GM23338 (cell line): ENCODE data around the gene ADTRP. TPM values are rescaled to one million over a fixed set of nuclear protein-coding genes. Genes with fewer than 3 reads are reported as not detected.

Experiments used
- ATAC-seq: fragments of 200-7000 bp; cut with Tn5 transposase; 3 replicates; pipeline ENCODE4 v1.9.1; 2020
- DNase-seq: peaks from one replicate; pipeline ENCODE4 v3.0.0-alpha.2; 2015; ENCODE audit warnings: low spot score
- H2AFZ ChIP-seq: fragments of 200-600 bp; sonication (generic); 2 replicates; pipeline ENCODE4 v1.8.0; 2016; ENCODE audit warnings: antibody characterized with exemption, mild to moderate bottlenecking, moderate library complexity
- H3F3A ChIP-seq: fragments of 200-600 bp; sonication (generic); replicated peaks from 2 replicates; pipeline ENCODE4 v1.8.0; 2017; ENCODE audit warnings: antibody characterized with exemption, mixed run types, low read depth
- H3K27ac ChIP-seq: fragments of 200-600 bp; sonication (generic); 2 replicates; pipeline ENCODE4 v1.6.1; 2016; ENCODE audit warnings: low read depth
- H3K27me3 ChIP-seq: fragments of 200-600 bp; sonication (generic); 2 replicates; pipeline ENCODE4 v1.8.0; 2016; ENCODE audit warnings: mild to moderate bottlenecking, mixed run types, moderate library complexity; ENCODE audit not compliant: insufficient read depth
- H3K36me3 ChIP-seq: fragments of 200-600 bp; sonication (generic); 2 replicates; pipeline ENCODE4 v1.8.0; 2016; ENCODE audit warnings: mild to moderate bottlenecking; ENCODE audit not compliant: insufficient read depth
- H3K4me1 ChIP-seq: fragments of 200-600 bp; sonication (generic); 2 replicates; pipeline ENCODE4 v1.8.0; 2016; ENCODE audit warnings: mild to moderate bottlenecking, moderate library complexity; ENCODE audit not compliant: insufficient read depth
- H3K4me2 ChIP-seq: fragments of 200-600 bp; sonication (generic); 2 replicates; pipeline ENCODE4 v1.7.1; 2017; ENCODE audit warnings: mixed run types
- H3K4me3 ChIP-seq: fragments of 200-600 bp; sonication (generic); 2 replicates; pipeline ENCODE4 v1.6.1; 2016; ENCODE audit warnings: mixed run types
- H3K79me2 ChIP-seq: fragments of 200-600 bp; sonication (generic); replicated peaks from 2 replicates; pipeline ENCODE4 v1.8.0; 2017; ENCODE audit warnings: mild to moderate bottlenecking; ENCODE audit not compliant: insufficient read depth
- H3K9me2 ChIP-seq: fragments of 200-600 bp; sonication (generic); 2 replicates; pipeline ENCODE4 v1.8.0; 2017; ENCODE audit not compliant: insufficient read depth
- H4K20me1 ChIP-seq: fragments of 200-600 bp; sonication (generic); replicated peaks from 2 replicates; pipeline ENCODE4 v1.8.0; 2017; ENCODE audit warnings: mild to moderate bottlenecking; ENCODE audit not compliant: insufficient read depth
- H3K27ac Mint-ChIP-seq: 2 replicates; pipeline ENCODE4 v1.8.0; 2020; ENCODE audit warnings: inconsistent platforms, mild to moderate bottlenecking, moderate library complexity, mixed read lengths
- H3K27me3 Mint-ChIP-seq: 3 replicates; pipeline ENCODE4 v1.8.0; 2022; ENCODE audit warnings: low read depth, mild to moderate bottlenecking, moderate library complexity, mixed read lengths, inconsistent platforms; ENCODE audit not compliant: insufficient read depth, poor library complexity
- H3K36me3 Mint-ChIP-seq: 3 replicates; pipeline ENCODE4 v1.8.0; 2021; ENCODE audit warnings: low read depth, mild to moderate bottlenecking, inconsistent platforms, moderate library complexity, mixed read lengths
- H3K4me1 Mint-ChIP-seq: 3 replicates; pipeline ENCODE4 v1.8.0; 2020; ENCODE audit warnings: mild to moderate bottlenecking, inconsistent platforms, mixed read lengths
- H3K4me3 Mint-ChIP-seq: 3 replicates; pipeline ENCODE4 v1.8.0; 2021; ENCODE audit warnings: moderate library complexity, mild to moderate bottlenecking, inconsistent platforms, mixed read lengths
- H3K9me3 Mint-ChIP-seq: 3 replicates; pipeline ENCODE4 v1.8.0; 2020; ENCODE audit warnings: moderate library complexity, mild to moderate bottlenecking, inconsistent platforms, mixed read lengths
- CREB1 ChIP-seq: fragments of 250-450 bp; sonication (Bioruptor Pico); IDR thresholded peaks from 2 replicates; pipeline ENCODE4 v1.5.0; 2020; ENCODE audit warnings: low read depth, mild to moderate bottlenecking, moderate library complexity
- CTCF ChIP-seq, 2 experiments: fragments of 200-600 bp in 1 of 2; sonication (generic) in 1 of 2; conservative IDR thresholded peaks; 2 replicates each; pipeline versions ENCODE4 v1.5.1 to v1.6.1; 2016 to 2017; ENCODE audit warnings: antibody characterized with exemption in 2 of 2, low read depth in 2 of 2, mild to moderate bottlenecking in 2 of 2, moderate library complexity in 1 of 2
- ETS1 ChIP-seq: IDR thresholded peaks from 2 replicates; pipeline ENCODE4 v1.6.1; 2016; ENCODE audit warnings: antibody characterized with exemption
- EZH2 ChIP-seq: fragments of 200-600 bp; sonication (generic); IDR thresholded peaks from one replicate; pipeline ENCODE4 v1.8.0; 2017; ENCODE audit warnings: antibody characterized with exemption, mild to moderate bottlenecking, low read depth; ENCODE audit not compliant: unreplicated experiment
- EZH2phosphoT487 ChIP-seq: fragments of 200-600 bp; sonication (generic); IDR thresholded peaks from one replicate; pipeline ENCODE4 v1.8.1; 2018; ENCODE audit warnings: antibody characterized with exemption; ENCODE audit not compliant: unreplicated experiment
- JUNB ChIP-seq: IDR thresholded peaks from one replicate; pipeline ENCODE4 v1.6.1; 2016; ENCODE audit warnings: antibody characterized with exemption; ENCODE audit not compliant: unreplicated experiment
- NANOG ChIP-seq: IDR thresholded peaks from 2 replicates; pipeline ENCODE4 v1.6.1; 2016; ENCODE audit warnings: antibody characterized with exemption, borderline replicate concordance
- POLR2AphosphoS5 ChIP-seq: IDR thresholded peaks from 2 replicates; pipeline ENCODE4 v1.6.1; 2016; ENCODE audit warnings: antibody characterized with exemption, low read depth
- REST ChIP-seq: IDR thresholded peaks from one replicate; pipeline ENCODE4 v1.6.1; 2018; ENCODE audit warnings: antibody characterized with exemption; ENCODE audit not compliant: unreplicated experiment
- STAT1 ChIP-seq: IDR thresholded peaks from one replicate; pipeline ENCODE4 v1.6.1; 2016; ENCODE audit warnings: antibody characterized with exemption; ENCODE audit not compliant: unreplicated experiment
- ZNF114 ChIP-seq: fragments of 250-450 bp; sonication (Bioruptor Pico); IDR thresholded peaks from 2 replicates; pipeline ENCODE4 v1.5.0; 2020; ENCODE audit warnings: mild to moderate bottlenecking, moderate library complexity
- ZNF331 ChIP-seq: fragments of 250-450 bp; sonication (Bioruptor Pico); IDR thresholded peaks from 2 replicates; pipeline ENCODE4 v1.5.0; 2020; ENCODE audit warnings: low read depth, mild to moderate bottlenecking, moderate library complexity
- ZNF462 ChIP-seq: fragments of 250-450 bp; sonication (Bioruptor Pico); IDR thresholded peaks from 2 replicates; pipeline ENCODE4 v1.5.0; 2020; ENCODE audit warnings: mild to moderate bottlenecking, moderate library complexity
- polyA plus RNA-seq: library from polyadenylated mRNA; unstranded; fragments of >200 nt; fragmentation: Nextera tagmentation; extraction: Ambion mirVana; gene quantifications from 2 replicates; pipeline ENCODE4 v1.2.1, GENCODE V29; 2016
- total RNA-seq: library from RNA; depleted of rRNA; stranded (reverse); fragments of >200 nt; shearing (Covaris generic); gene quantifications from 2 replicates; pipeline ENCODE4 v1.2.3, GENCODE V29; 2014

ADTRP gene
- total and polyA plus RNA-seq, 2 experiments from 2014 or later: not detected

- H3K4me3 Mint-ChIP-seq: no peak overlapping the region
- DNase-seq: no peak
- H3K4me1 Mint-ChIP-seq: peaks cover 11% of the 10 kb centered on the region
- Histone ChIP-seq H3F3A (no peaks in the 10 kb centered on the region), H3K4me2 (no peak overlapping the region), H3K27ac (no peak overlapping the region), H3K4me1 (no peaks in the 10 kb centered on the region; the same call in 1 of the 2 replicates), H3K79me2 (no peaks in the 10 kb centered on the region), H3K36me3 (no peaks in the 10 kb centered on the region), H3K27me3 (no peaks in the 10 kb centered on the region), H2AFZ (peak overlapping the region; percentile 81; the same call in 1 of the 2 replicates), H3K9me2 (peaks cover 11% of the 10 kb centered on the region; the same call in 1 of the 2 replicates), H3K4me3 (no peak overlapping the region), H4K20me1 (no peaks in the 10 kb centered on the region)
- no peaks in the 10 kb centered on the region for H3K9me3 Mint-ChIP-seq
- ATAC-seq: no peak
- H3K27ac Mint-ChIP-seq: no peak overlapping the region
- H3K36me3 Mint-ChIP-seq: no peaks in the 10 kb centered on the region
- TF ChIP-seq POLR2AphosphoS5 (no peak), NANOG (no peak), EZH2 (no peak), ETS1 (no peak), JUNB (no peak), CREB1 (CRISPR knock-in tag) (no peak), ZNF331 (CRISPR knock-in tag) (no peak), ZNF114 (CRISPR knock-in tag) (no peak), ZNF462 (CRISPR knock-in tag) (no peak), STAT1 (no peak), EZH2phosphoT487 (no peak), CTCF (conservative IDR thresholded peaks at IDR 0.05; ENCODE audit: low read depth in 2 of 2) (no peak), REST (no peak)
- peaks cover 6% of the 10 kb centered on the region for H3K27me3 Mint-ChIP-seq
Measured at GRCh38 chr6:11810854-11811643, 32.4 kb upstream of the ADTRP start.
